HEK293T (cell line): ENCODE data around the gene BMPER.

Experiments used
- BHLHE40 ChIP-seq: fragments of 450-650 bp; IDR thresholded peaks from 2 replicates; pipeline ENCODE4 v1.6.1; 2016; ENCODE audit warnings: mild to moderate bottlenecking, moderate library complexity, borderline replicate concordance
- CTBP1 ChIP-seq: fragments of 450-650 bp; IDR thresholded peaks from 2 replicates; pipeline ENCODE4 v1.6.1; 2016; ENCODE audit warnings: borderline replicate concordance
- ELF4 ChIP-seq: fragments of 450-650 bp; IDR thresholded peaks from 2 replicates; pipeline ENCODE4 v1.6.1; 2017; ENCODE audit warnings: antibody characterized with exemption
- FOXK2 ChIP-seq: fragments of 450-650 bp; IDR thresholded peaks from 2 replicates; pipeline ENCODE4 v1.6.1; 2016; ENCODE audit warnings: mild to moderate bottlenecking
- FOXM1 ChIP-seq: fragments of 450-650 bp; IDR thresholded peaks from 2 replicates; pipeline ENCODE4 v1.6.1; 2017; ENCODE audit warnings: mild to moderate bottlenecking, borderline replicate concordance
- L3MBTL2 ChIP-seq: fragments of 450-650 bp; conservative IDR thresholded peaks from 2 replicates; pipeline ENCODE4 v1.6.1; 2016; ENCODE audit warnings: mild to moderate bottlenecking
- PKNOX1 ChIP-seq: fragments of 450-650 bp; IDR thresholded peaks from 2 replicates; pipeline ENCODE4 v1.6.1; 2016
- SP1 ChIP-seq: fragments of 450-650 bp; IDR thresholded peaks from 2 replicates; pipeline ENCODE4 v1.6.1; 2017
- SUZ12 ChIP-seq: fragments of 450-650 bp; IDR thresholded peaks from 2 replicates; pipeline ENCODE4 v1.6.1; 2016; ENCODE audit warnings: mild to moderate bottlenecking
- TARDBP ChIP-seq: fragments of 450-650 bp; IDR thresholded peaks from 2 replicates; pipeline ENCODE4 v1.6.1; 2016
- ZNF384 ChIP-seq: fragments of 450-650 bp; IDR thresholded peaks from 2 replicates; pipeline ENCODE4 v1.6.1; 2016

GRCh38 chr7:33906697-33907096 lies 1.4 kb downstream of the BMPER start:
- TF ChIP-seq BHLHE40 (no peak), ELF4 (no peak), SP1 (no peak), FOXM1 (no peak), CTBP1 (no peak), ZNF384 (no peak), PKNOX1 (no peak), FOXK2 (no peak), TARDBP (no peak), SUZ12 (no peak), L3MBTL2 (no peak)
